Trophoblast cell (in vitro differentiated cells and primary cell): Measurements from ENCODE around the gene ERCC6.

Source experiments
- DNase-seq, 2 donors: peaks; one replicate each; pipeline ENCODE4 v3.0.0-alpha.2; 2016
- H2AFZ ChIP-seq: 2 replicates; pipeline ENCODE4 v1.6.1; 2013; ENCODE audit warnings: low read length, moderate library complexity, mild to moderate bottlenecking; ENCODE audit not compliant: insufficient read depth, poor library complexity
- H2AK5ac ChIP-seq: 2 replicates; pipeline ENCODE4 v1.6.1; 2013; ENCODE audit warnings: mild to moderate bottlenecking, low read length
- H2BK120ac ChIP-seq: 2 replicates; pipeline ENCODE4 v1.6.1; 2013; ENCODE audit warnings: low read length, mild to moderate bottlenecking, moderate library complexity; ENCODE audit not compliant: insufficient read depth, poor library complexity
- H2BK12ac ChIP-seq: 2 replicates; pipeline ENCODE4 v1.6.1; 2013; ENCODE audit warnings: mild to moderate bottlenecking, low read length, moderate library complexity
- H2BK5ac ChIP-seq: 2 replicates; pipeline ENCODE4 v1.6.1; 2013; ENCODE audit warnings: low read length, low read depth, moderate library complexity, mild to moderate bottlenecking; ENCODE audit not compliant: poor library complexity
- H3K14ac ChIP-seq: 2 replicates; pipeline ENCODE4 v1.6.1; 2013; ENCODE audit warnings: mild to moderate bottlenecking, low read length
- H3K18ac ChIP-seq: 2 replicates; pipeline ENCODE4 v1.6.1; 2013; ENCODE audit warnings: mild to moderate bottlenecking, low read length
- H3K23ac ChIP-seq: 2 replicates; pipeline ENCODE4 v1.6.1; 2013; ENCODE audit warnings: low read length
- H3K27ac ChIP-seq: 2 replicates; pipeline ENCODE4 v1.5.1; 2013; ENCODE audit warnings: low read depth, mild to moderate bottlenecking, inconsistent platforms, low read length, moderate library complexity
- H3K27me3 ChIP-seq: 2 replicates; pipeline ENCODE4 v1.6.1; 2013; ENCODE audit warnings: inconsistent platforms, mild to moderate bottlenecking, low read length, moderate library complexity; ENCODE audit not compliant: insufficient read depth
- H3K36me3 ChIP-seq, 2 experiments: 1 replicate in 1 of 2; 2 replicates in 1 of 2; pipeline ENCODE4 v1.6.1; 2013; ENCODE audit warnings: low read length in 2 of 2, mild to moderate bottlenecking in 2 of 2, moderate library complexity in 1 of 2; ENCODE audit not compliant: insufficient read depth in 2 of 2, control insufficient read depth in 1 of 2
- H3K4ac ChIP-seq: 2 replicates; pipeline ENCODE4 v1.6.1; 2013; ENCODE audit warnings: low read depth, mild to moderate bottlenecking, low read length, moderate library complexity
- H3K4me1 ChIP-seq, 2 experiments: 1 replicate in 1 of 2; 2 replicates in 1 of 2; pipeline ENCODE4 v1.6.1; 2013; ENCODE audit warnings: low read length in 2 of 2, mild to moderate bottlenecking in 2 of 2, moderate library complexity in 1 of 2; ENCODE audit not compliant: insufficient read depth in 2 of 2, control insufficient read depth in 1 of 2
- H3K4me2 ChIP-seq: 2 replicates; pipeline ENCODE4 v1.6.1; 2013; ENCODE audit warnings: inconsistent platforms, mild to moderate bottlenecking, low read length, moderate library complexity
- H3K4me3 ChIP-seq: 2 replicates; pipeline ENCODE4 v1.5.1; 2013; ENCODE audit warnings: mild to moderate bottlenecking, low read depth, low read length, inconsistent platforms
- H3K79me1 ChIP-seq: one replicate; pipeline ENCODE4 v1.6.1; 2013; ENCODE audit warnings: low read length
- H3K79me2 ChIP-seq: 2 replicates; pipeline ENCODE4 v1.6.1; 2013; ENCODE audit warnings: low read length, mild to moderate bottlenecking; ENCODE audit not compliant: control insufficient read depth, insufficient read depth, poor library complexity
- H3K9ac ChIP-seq: 2 replicates; pipeline ENCODE4 v1.6.1; 2013; ENCODE audit warnings: mild to moderate bottlenecking, low read length
- H3K9me3 ChIP-seq: 2 replicates; pipeline ENCODE4 v1.6.1; 2013; ENCODE audit warnings: low read depth, mild to moderate bottlenecking, control low read depth, inconsistent platforms, low read length; ENCODE audit not compliant: insufficient read depth
- H4K12ac ChIP-seq: 2 replicates; pipeline ENCODE4 v1.6.1; 2013; ENCODE audit warnings: low read depth, mild to moderate bottlenecking, low read length, moderate library complexity
- H4K8ac ChIP-seq: 2 replicates; pipeline ENCODE4 v1.6.1; 2013; ENCODE audit warnings: low read depth, mild to moderate bottlenecking, low read length, moderate library complexity
- H4K91ac ChIP-seq: one replicate; pipeline ENCODE4 v1.6.1; 2013; ENCODE audit warnings: low read depth, mild to moderate bottlenecking, low read length, moderate library complexity
- WGBS: extraction: QIAGEN DNeasy Blood & Tissue Kit; methylation state at CpG from one replicate; pipeline ENCODE4 v1.1.7; 2013; ENCODE audit warnings: missing lambda C conversion rate; ENCODE audit not compliant: insufficient read length, insufficient coverage; ENCODE audit errors: extremely low coverage; 5-methylcytosine and 5-hydroxymethylcytosine counted together

The ERCC6 gene

DNA sequence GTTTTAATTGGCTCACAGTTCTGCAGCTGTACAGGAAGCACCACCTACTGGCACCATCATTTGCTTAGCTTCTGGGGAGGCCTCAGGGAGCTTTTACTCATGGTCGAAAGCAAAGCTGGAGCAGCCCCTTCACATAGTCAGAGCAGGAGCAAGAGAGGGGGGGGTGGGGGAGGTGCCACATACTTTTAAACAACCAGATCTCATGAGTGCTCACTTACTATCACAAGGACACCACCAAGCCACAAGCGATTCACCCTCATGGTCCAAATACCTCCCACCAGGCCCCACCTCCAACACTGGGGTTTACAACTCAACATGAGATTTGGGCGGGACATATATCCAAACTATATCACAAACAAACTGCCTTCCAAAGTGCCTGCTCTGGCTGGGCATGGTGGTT, 39.5 kb upstream of the ERCC6 start:
- no peak overlapping the region for H2BK5ac ChIP-seq
- H3K27me3 ChIP-seq, result no peaks in the 10 kb centered on the region
- no peak overlapping the region for H4K12ac ChIP-seq
- H3K4ac ChIP-seq, result no peak overlapping the region
- H3K9ac ChIP-seq, result no peak overlapping the region
- no peaks in the 10 kb centered on the region for H3K4me1 ChIP-seq
- no peak overlapping the region for H2AFZ ChIP-seq
- H3K14ac ChIP-seq, result no peak overlapping the region
- H2AK5ac ChIP-seq, result no peak overlapping the region
- no peak overlapping the region for H4K8ac ChIP-seq
- H3K79me1 ChIP-seq, result no peaks in the 10 kb centered on the region
- H4K91ac ChIP-seq, result no peak overlapping the region
- H3K23ac ChIP-seq, result no peak overlapping the region
- H3K9me3 ChIP-seq, result peaks cover 1% of the 10 kb centered on the region
- H3K18ac ChIP-seq, result no peak overlapping the region
- no peak overlapping the region for H2BK12ac ChIP-seq
- WGBS, result no CpG with 5 or more reads among the region's 3 CpGs
- no peak overlapping the region for H3K27ac ChIP-seq
- H2BK120ac ChIP-seq, result no peak overlapping the region
- DNase-seq, result no peak
- H3K36me3 ChIP-seq, result no peaks in the 10 kb centered on the region
- H3K4me2 ChIP-seq, result no peak overlapping the region
- no peaks in the 10 kb centered on the region for H3K79me2 ChIP-seq
- H3K4me3 ChIP-seq, result no peak overlapping the region

DNA sequence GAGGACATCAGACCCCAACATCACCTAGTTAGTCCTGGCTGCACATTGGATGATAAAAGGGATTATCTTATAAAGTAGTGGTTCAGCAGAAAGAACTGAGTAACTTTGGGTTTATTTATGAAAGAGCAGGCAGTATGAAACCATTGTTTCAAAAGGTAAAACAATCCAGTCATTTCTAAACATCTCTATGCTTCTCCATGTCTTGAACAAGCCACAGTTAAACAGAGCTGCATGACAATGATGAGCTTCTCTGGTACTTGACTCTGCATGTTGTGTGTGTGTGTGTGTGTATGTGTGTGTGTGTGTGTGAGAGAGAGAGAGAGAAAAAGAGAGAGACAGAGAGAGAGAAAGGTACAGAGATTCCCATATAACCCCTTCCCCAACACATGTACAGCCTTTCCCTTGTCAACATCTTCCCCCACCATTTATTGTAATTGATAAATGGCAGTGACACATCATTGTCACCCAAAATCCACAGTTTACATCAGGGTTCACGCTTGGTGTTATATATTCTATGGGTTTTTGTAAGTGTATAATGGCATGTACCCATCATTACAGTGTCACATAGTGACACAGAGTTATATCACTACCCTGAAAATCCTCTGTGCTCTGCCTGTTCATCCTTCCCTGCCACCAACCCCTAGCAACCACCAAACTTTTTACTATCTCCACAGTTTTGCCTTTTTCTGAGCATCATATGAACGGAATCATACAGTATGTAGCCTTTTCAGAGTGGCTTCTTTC, 38.4 kb upstream of the ERCC6 start:
- Histone ChIP-seq H3K23ac (no peak overlapping the region), H3K27ac (no peak overlapping the region), H3K36me3 (no peaks in the 10 kb centered on the region), H2BK5ac (no peak overlapping the region), H3K9me3 (peaks cover 3% of the 10 kb centered on the region), H4K12ac (no peak overlapping the region), H3K4ac (no peak overlapping the region), H3K27me3 (no peaks in the 10 kb centered on the region), H2BK120ac (no peak overlapping the region), H2AK5ac (no peak overlapping the region), H4K8ac (no peak overlapping the region), H3K4me2 (no peak overlapping the region), H3K9ac (no peak overlapping the region), H2BK12ac (no peak overlapping the region), H3K14ac (no peak overlapping the region), H3K79me2 (no peaks in the 10 kb centered on the region), H3K79me1 (no peaks in the 10 kb centered on the region), H3K4me3 (no peak overlapping the region), H3K18ac (no peak overlapping the region), H2AFZ (no peak overlapping the region), H4K91ac (no peak overlapping the region), H3K4me1 (no peaks in the 10 kb centered on the region)
- WGBS, result no CpG with 5 or more reads among the region's 2 CpGs
- DNase-seq, result no peak

GRCh38 chr10:49575489-49576072, 36.7 kb upstream of the ERCC6 start:
- H3K18ac ChIP-seq, result no peak overlapping the region
- H2BK120ac ChIP-seq, result no peak overlapping the region
- no peak overlapping the region for H2BK5ac ChIP-seq
- no peak overlapping the region for H4K8ac ChIP-seq
- peaks cover 3% of the 10 kb centered on the region for H3K9me3 ChIP-seq
- H2AK5ac ChIP-seq, result no peak overlapping the region
- H3K36me3 ChIP-seq, result no peaks in the 10 kb centered on the region
- no peak overlapping the region for H2BK12ac ChIP-seq
- H3K14ac ChIP-seq, result no peak overlapping the region
- no peak overlapping the region for H3K9ac ChIP-seq
- no peaks in the 10 kb centered on the region for H3K79me1 ChIP-seq
- H4K91ac ChIP-seq, result no peak overlapping the region
- H3K4me1 ChIP-seq, result no peaks in the 10 kb centered on the region
- no peaks in the 10 kb centered on the region for H3K27me3 ChIP-seq
- no peak overlapping the region for H3K4ac ChIP-seq
- no peak overlapping the region for H3K27ac ChIP-seq
- no peak overlapping the region for H3K23ac ChIP-seq
- H4K12ac ChIP-seq, result no peak overlapping the region
- DNase-seq, result no peak
- H3K79me2 ChIP-seq, result no peaks in the 10 kb centered on the region
- no CpG with 5 or more reads among the region's 11 CpGs for WGBS
- no peak overlapping the region for H3K4me3 ChIP-seq
- H2AFZ ChIP-seq, result no peak overlapping the region
- H3K4me2 ChIP-seq, result no peak overlapping the region

DNA sequence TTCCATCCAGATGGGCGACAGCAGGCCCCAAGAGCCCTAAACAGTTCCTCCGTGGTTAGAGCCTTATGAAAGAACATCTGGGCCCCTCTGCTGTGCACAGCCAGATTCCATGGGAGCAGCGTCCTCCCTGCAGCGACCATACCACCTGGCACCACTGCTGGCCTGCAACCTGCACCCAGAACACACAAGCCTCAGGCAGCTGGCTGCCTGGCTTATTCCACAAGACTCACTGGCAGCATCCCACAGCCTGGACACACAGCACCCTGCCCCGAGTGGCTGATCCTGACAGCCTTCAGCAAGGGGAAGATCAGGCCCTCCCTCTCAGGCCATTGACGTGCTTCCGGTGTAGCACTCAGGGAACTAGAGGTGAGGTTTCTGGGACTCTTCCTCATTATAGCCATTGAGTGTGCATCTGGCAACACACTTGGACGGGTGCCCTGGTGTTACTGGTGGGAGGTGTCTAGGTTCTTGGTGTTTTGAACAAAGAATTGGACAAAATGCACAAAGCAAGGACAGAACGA, 33.7 kb upstream of the ERCC6 start:
- H3K9ac ChIP-seq, result no peak overlapping the region
- no peak overlapping the region for H3K4ac ChIP-seq
- WGBS, result no CpG with 5 or more reads among the region's 9 CpGs
- no peak overlapping the region for H2BK5ac ChIP-seq
- H3K14ac ChIP-seq, result no peak overlapping the region
- H4K8ac ChIP-seq, result no peak overlapping the region
- H2BK12ac ChIP-seq, result no peak overlapping the region
- no peak overlapping the region for H2AFZ ChIP-seq
- no peak overlapping the region for H3K4me3 ChIP-seq
- no peak overlapping the region for H3K27ac ChIP-seq
- no peak overlapping the region for H3K4me2 ChIP-seq
- no peak overlapping the region for H3K23ac ChIP-seq
- no peak overlapping the region for H2AK5ac ChIP-seq
- peaks cover 7% of the 10 kb centered on the region for H3K9me3 ChIP-seq
- no peaks in the 10 kb centered on the region for H3K36me3 ChIP-seq
- no peaks in the 10 kb centered on the region for H3K27me3 ChIP-seq
- H3K4me1 ChIP-seq, result no peaks in the 10 kb centered on the region
- H3K79me2 ChIP-seq, result no peaks in the 10 kb centered on the region
- no peak overlapping the region for H4K12ac ChIP-seq
- no peak for DNase-seq
- no peak overlapping the region for H3K18ac ChIP-seq
- no peak overlapping the region for H2BK120ac ChIP-seq
- no peaks in the 10 kb centered on the region for H3K79me1 ChIP-seq
- no peak overlapping the region for H4K91ac ChIP-seq
